B cell (primary cell): ENCODE results near the gene C6orf47. TPM values are rescaled to one million over a fixed set of nuclear protein-coding genes. Genes with fewer than 3 reads are reported as not detected.

Experiments
- ATAC-seq: fragments of 200-7000 bp; cut with Tn5 transposase; one replicate; pipeline ENCODE4 v1.10.0; 2021; ENCODE audit warnings: low read depth, mild to moderate bottlenecking, moderate number of reproducible peaks, moderate library complexity
- CTCF ChIA-PET: fragments of 350-600 bp; sonication (Branson Sonifier 250); formaldehyde crosslinking; loops from one replicate; lab custom pipeline; 2021; ENCODE audit warnings: antibody characterized with exemption, inconsistent platforms; lab: Charles Lee
- POLR2A ChIA-PET: fragments of 350-600 bp; sonication (Branson Sonifier 250); formaldehyde crosslinking; loops from one replicate; lab custom pipeline; 2021; ENCODE audit warnings: antibody characterized with exemption; lab: Charles Lee
- DNase-seq: peaks from one replicate; pipeline ENCODE4 v3.0.0; 2013
- H2AFZ ChIP-seq: 2 replicates; pipeline ENCODE4 v1.6.1; 2012; ENCODE audit warnings: mild to moderate bottlenecking, low read depth, low read length; ENCODE audit not compliant: insufficient read depth, poor library complexity, severe bottlenecking
- H3K27ac ChIP-seq, 2 donors: 1 replicate in 1 of 2; 2 replicates in 1 of 2; pipeline ENCODE4 v1.5.1; 2012 to 2013; ENCODE audit warnings: low read length in 2 of 2, mild to moderate bottlenecking in 2 of 2, moderate library complexity in 1 of 2
- H3K27me3 ChIP-seq, 4 experiments: fragments of 200-600 bp in 1 of 4; sonication (generic) in 1 of 4; replicated peaks in 1 of 4; 1 replicate in 2 of 4; 2 replicates in 2 of 4; pipeline versions ENCODE4 v1.6.1 to v1.7.0; 2013 to 2016; ENCODE audit warnings: low read length in 3 of 4, mild to moderate bottlenecking in 2 of 4, mixed read lengths in 1 of 4, moderate library complexity in 1 of 4; ENCODE audit not compliant: insufficient read depth in 4 of 4, control insufficient read depth in 3 of 4; ENCODE audit errors: control extremely low read depth in 1 of 4
- H3K36me3 ChIP-seq, 2 experiments: replicated peaks in 1 of 2; 1 replicate in 1 of 2; 2 replicates in 1 of 2; pipeline versions ENCODE4 v1.6.1 to v1.7.1; 2013; ENCODE audit warnings: low read length in 1 of 2; ENCODE audit not compliant: insufficient read depth in 2 of 2, control insufficient read depth in 1 of 2; ENCODE audit errors: control extremely low read depth in 1 of 2, extremely low read depth in 1 of 2
- H3K4me1 ChIP-seq, 2 donors: fragments of 200-600 bp in 1 of 2; sonication (generic) in 1 of 2; 1 replicate in 1 of 2; 2 replicates in 1 of 2; pipeline versions ENCODE4 v1.5.1 to v1.6.1; 2013 to 2017; ENCODE audit warnings: low read length in 2 of 2; ENCODE audit not compliant: control insufficient read depth in 2 of 2, insufficient read depth in 2 of 2
- H3K4me2 ChIP-seq: replicated peaks from 2 replicates; pipeline ENCODE3; 2012; ENCODE audit warnings: mild to moderate bottlenecking, low read depth, low read length; ENCODE audit not compliant: poor library complexity, severe bottlenecking
- H3K4me3 ChIP-seq, 5 experiments: fragments of 200-600 bp in 1 of 5; sonication (generic) in 1 of 5; 1 replicate in 3 of 5; 2 replicates in 2 of 5; pipeline versions ENCODE4 v1.5.1 to v1.7.0; 2011 to 2016; ENCODE audit warnings: low read length in 4 of 5, mild to moderate bottlenecking in 4 of 5, low read depth in 2 of 5, control low read depth in 1 of 5, moderate library complexity in 1 of 5; ENCODE audit not compliant: insufficient read depth in 1 of 5; ENCODE audit errors: control extremely low read depth in 1 of 5, extremely low read depth in 1 of 5
- H3K79me2 ChIP-seq: fragments of 200-600 bp; sonication (generic); one replicate; pipeline ENCODE4 v1.6.0; 2016; ENCODE audit warnings: low read length; ENCODE audit not compliant: control insufficient read depth, insufficient read depth
- H3K9ac ChIP-seq: fragments of 200-600 bp; sonication (generic); 2 replicates; pipeline ENCODE4 v1.6.1; 2017; ENCODE audit warnings: mild to moderate bottlenecking, low read length, moderate library complexity
- H3K9me3 ChIP-seq, 3 donors: one replicate each; pipeline versions ENCODE4 v1.6.1 to v1.7.1; 2013; ENCODE audit warnings: low read length in 2 of 3; ENCODE audit not compliant: control insufficient read depth in 2 of 3, insufficient read depth in 1 of 3; ENCODE audit errors: control extremely low read depth in 1 of 3
- H4K20me1 ChIP-seq: 2 replicates; pipeline ENCODE4 v1.6.0; 2012; ENCODE audit warnings: mild to moderate bottlenecking, low read length; ENCODE audit not compliant: insufficient read depth, control insufficient read depth, poor library complexity, severe bottlenecking
- H3K27ac Mint-ChIP-seq: one replicate; pipeline ENCODE4 v1.8.0; 2021; ENCODE audit warnings: mixed read lengths
- H3K27me3 Mint-ChIP-seq: one replicate; pipeline ENCODE4 v1.8.0; 2021; ENCODE audit warnings: mixed read lengths
- H3K4me1 Mint-ChIP-seq: one replicate; pipeline ENCODE4 v1.8.0; 2021; ENCODE audit warnings: mixed read lengths
- H3K4me3 Mint-ChIP-seq: one replicate; pipeline ENCODE4 v1.8.0; 2021; ENCODE audit warnings: mixed read lengths
- H3K9me3 Mint-ChIP-seq: one replicate; pipeline ENCODE4 v1.8.0; 2022; ENCODE audit warnings: mixed read lengths; ENCODE audit not compliant: insufficient read depth
- EZH2 ChIP-seq: IDR thresholded peaks from 2 replicates; pipeline ENCODE4 v1.6.1; 2012; ENCODE audit warnings: borderline replicate concordance, low read depth, mild to moderate bottlenecking, moderate library complexity, low read length; ENCODE audit not compliant: insufficient read depth, poor library complexity, severe bottlenecking
- WGBS: methylation state at CpG from one replicate; pipeline ENCODE4 v1.1.5; 2013; ENCODE audit warnings: missing lambda C conversion rate; ENCODE audit not compliant: insufficient coverage; 5-methylcytosine and 5-hydroxymethylcytosine counted together
- intact Hi-C: fragments of 100-400 bp; cut with micrococcal nuclease; formaldehyde crosslinking; loops from one replicate; pipeline ENCODE4 v1.10.0; 2022
- polyA plus RNA-seq: library from polyadenylated mRNA; depleted of rRNA; stranded (reverse); fragments of >200 nt; gene quantifications from 2 replicates; pipeline ENCODE4 v1.2.3, GENCODE V29; 2012
- total RNA-seq, 2 donors: library from RNA; stranded (reverse); fragments of 120-200 nt in 1 of 2; gene quantifications; 1 replicate in 1 of 2; 2 replicates in 1 of 2; pipeline versions ENCODE4 v1.2.3 to v1.2.4, GENCODE V29; 2013 to 2022
- TF ChIP-seq, protein P1 (sequence below): fragments of 200-600 bp; IDR thresholded peaks from one replicate; pipeline ENCODE4 v1.8.0; 2022; ENCODE audit warnings: antibody characterized with exemption, mild to moderate bottlenecking

C6orf47 gene
- total and polyA plus RNA-seq, 2 donors (not counting 1 experiment from before 2014, with no cell fraction given): 7.6 to 34.0 TPM

DNA sequence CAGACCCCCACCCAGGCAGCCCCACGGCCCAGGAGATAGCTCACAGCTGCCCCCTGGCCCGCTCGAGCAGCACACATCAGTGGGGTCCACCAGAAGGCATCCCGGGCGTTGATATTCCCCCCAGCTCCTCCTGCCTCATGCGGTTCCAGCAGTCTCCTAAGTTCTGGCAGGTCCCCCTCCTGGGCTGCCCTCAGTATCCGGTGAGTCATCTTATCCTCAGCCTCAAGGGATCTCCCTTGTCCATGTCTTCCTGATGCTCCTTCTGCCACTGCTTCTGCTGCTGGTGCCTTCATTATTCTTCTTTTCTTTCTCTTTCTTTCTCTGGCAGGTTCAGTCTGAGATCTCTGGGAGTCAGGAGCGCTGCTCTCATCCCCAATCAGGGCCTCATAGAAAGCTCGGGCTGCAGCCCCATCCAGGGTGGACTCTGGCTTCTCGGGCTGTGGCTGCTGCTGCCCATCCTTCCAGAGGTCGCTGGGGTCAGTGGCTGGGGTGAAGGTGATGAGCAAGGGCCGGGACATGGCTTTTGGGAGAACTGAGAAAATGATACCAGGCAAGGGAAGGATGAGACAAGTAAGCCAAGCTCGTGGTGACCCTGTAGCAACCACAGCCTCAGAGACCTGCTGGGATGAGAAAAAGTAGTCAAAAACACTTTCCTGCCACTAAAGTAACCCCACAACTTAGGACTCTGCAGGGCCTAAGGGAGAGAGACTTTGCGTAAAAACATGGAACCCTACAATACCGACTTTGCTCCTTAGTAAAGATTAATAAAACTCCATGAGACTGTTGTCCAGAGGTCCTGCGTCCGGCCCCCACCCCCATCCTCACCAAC lies 3.6 kb upstream of the C6orf47 start:
- 46% methylated on average over 13 of the region's 17 CpGs for WGBS

More for the DNA sequence above, 3.6 kb upstream of the C6orf47 start:
- Histone ChIP-seq H3K79me2 (peaks cover 87% of the 10 kb centered on the region), H2AFZ (peak overlapping the region; percentile 72), H3K4me2 (peak overlapping the region; percentile 90), H3K27ac (peak overlapping the region; percentile 96 to 98), H3K9me3 (no peaks in the 10 kb centered on the region), H3K4me3 (peak overlapping the region; percentile 58 to 98 (median 85)), H3K9ac (peak overlapping the region; percentile 89), H3K36me3 (peaks cover 12 to 47% of the 10 kb centered on the region in 2 experiments), H3K27me3 (no peaks in the 10 kb centered on the region), H3K4me1 (peaks cover 34 to 56% of the 10 kb centered on the region in 2 donors), H4K20me1 (peaks cover 19% of the 10 kb centered on the region)
- intact Hi-C loops: no loop called here
- POLR2A ChIA-PET: interaction anchor here (0.6 to 5.9 kb wide), 8 partner anchors 9 to 1306 kb away, joined by 3 to 57 read pairs (median 4); partner anchors contain the start of genes BAG6, DDX39B and NEU1
- Mint-ChIP-seq H3K9me3 (no peaks in the 10 kb centered on the region), H3K27me3 (no peaks in the 10 kb centered on the region), H3K4me1 (peaks cover 64% of the 10 kb centered on the region), H3K27ac (peak overlapping the region; percentile 100), H3K4me3 (peak overlapping the region; percentile 96)
- peak; percentile 30 for DNase-seq
- ATAC-seq: no peak
- CTCF ChIA-PET: interaction anchor here (1.0 to 1.9 kb wide), 7 partner anchors 11 to 118 kb away, joined by 3 to 9 read pairs (median 3); partner anchors contain the start of genes ATP6V1G2 and BAG6
- TF ChIP-seq, protein P1, sequence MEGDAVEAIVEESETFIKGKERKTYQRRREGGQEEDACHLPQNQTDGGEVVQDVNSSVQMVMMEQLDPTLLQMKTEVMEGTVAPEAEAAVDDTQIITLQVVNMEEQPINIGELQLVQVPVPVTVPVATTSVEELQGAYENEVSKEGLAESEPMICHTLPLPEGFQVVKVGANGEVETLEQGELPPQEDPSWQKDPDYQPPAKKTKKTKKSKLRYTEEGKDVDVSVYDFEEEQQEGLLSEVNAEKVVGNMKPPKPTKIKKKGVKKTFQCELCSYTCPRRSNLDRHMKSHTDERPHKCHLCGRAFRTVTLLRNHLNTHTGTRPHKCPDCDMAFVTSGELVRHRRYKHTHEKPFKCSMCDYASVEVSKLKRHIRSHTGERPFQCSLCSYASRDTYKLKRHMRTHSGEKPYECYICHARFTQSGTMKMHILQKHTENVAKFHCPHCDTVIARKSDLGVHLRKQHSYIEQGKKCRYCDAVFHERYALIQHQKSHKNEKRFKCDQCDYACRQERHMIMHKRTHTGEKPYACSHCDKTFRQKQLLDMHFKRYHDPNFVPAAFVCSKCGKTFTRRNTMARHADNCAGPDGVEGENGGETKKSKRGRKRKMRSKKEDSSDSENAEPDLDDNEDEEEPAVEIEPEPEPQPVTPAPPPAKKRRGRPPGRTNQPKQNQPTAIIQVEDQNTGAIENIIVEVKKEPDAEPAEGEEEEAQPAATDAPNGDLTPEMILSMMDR: no peak
- TF ChIP-seq EZH2: no peak
